ENCODE measurements around the gene CDC14A. TPM values are rescaled to one million over a fixed set of nuclear protein-coding genes. Genes with fewer than 3 reads are reported as not detected.

Gene CDC14A, protein sequence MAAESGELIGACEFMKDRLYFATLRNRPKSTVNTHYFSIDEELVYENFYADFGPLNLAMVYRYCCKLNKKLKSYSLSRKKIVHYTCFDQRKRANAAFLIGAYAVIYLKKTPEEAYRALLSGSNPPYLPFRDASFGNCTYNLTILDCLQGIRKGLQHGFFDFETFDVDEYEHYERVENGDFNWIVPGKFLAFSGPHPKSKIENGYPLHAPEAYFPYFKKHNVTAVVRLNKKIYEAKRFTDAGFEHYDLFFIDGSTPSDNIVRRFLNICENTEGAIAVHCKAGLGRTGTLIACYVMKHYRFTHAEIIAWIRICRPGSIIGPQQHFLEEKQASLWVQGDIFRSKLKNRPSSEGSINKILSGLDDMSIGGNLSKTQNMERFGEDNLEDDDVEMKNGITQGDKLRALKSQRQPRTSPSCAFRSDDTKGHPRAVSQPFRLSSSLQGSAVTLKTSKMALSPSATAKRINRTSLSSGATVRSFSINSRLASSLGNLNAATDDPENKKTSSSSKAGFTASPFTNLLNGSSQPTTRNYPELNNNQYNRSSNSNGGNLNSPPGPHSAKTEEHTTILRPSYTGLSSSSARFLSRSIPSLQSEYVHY
- 10 to 100 TPM; 12.1 to 20.6 (median 16.8) TPM for total RNA-seq

DNA sequence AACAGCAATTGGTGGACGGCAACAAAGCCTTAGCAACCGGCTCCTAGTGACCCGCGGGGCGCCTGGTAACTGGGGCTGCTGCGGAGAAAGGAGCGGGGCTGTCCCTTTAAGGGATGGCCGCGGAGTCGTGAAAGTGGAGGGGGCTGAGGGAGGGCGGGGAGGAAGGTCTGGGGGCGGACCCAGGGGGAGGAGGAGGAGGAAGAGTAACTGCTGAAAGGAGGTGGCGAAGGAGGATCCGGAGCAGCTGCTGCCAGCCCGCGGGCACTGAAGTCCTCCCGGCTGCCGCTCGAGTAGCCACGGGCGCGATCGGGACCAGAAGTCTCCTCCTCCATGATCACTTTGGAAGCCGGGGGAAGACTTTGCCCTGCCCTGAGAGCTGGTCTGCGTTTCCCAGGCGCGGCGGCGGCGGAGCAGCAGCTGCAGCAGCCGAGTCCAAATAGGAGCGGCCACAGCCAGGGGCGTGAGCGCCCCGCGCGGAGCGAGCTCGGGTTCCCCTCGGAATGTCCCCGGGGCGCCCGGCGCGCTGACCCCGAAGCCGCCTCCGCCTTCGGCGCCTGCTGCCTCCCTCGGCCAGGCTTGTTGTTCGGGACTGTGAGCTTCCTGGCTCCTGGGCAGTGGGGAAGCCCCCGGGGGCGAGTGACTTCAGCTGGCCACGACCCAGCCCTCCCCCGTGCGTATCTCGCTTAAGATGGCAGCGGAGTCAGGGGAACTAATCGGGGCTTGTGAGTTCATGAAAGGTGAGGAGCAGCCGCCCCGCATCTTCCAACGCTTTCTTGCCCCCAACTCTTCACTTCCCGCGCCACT lies at the start of gene CDC14A:
Gene CDC14A, plus strand, starts transcription at position 240 of the 804 bp plus-strand sequence. Its CDS starts 449 bp downstream, at position 689.
- TF ChIP-seq, protein P1, sequence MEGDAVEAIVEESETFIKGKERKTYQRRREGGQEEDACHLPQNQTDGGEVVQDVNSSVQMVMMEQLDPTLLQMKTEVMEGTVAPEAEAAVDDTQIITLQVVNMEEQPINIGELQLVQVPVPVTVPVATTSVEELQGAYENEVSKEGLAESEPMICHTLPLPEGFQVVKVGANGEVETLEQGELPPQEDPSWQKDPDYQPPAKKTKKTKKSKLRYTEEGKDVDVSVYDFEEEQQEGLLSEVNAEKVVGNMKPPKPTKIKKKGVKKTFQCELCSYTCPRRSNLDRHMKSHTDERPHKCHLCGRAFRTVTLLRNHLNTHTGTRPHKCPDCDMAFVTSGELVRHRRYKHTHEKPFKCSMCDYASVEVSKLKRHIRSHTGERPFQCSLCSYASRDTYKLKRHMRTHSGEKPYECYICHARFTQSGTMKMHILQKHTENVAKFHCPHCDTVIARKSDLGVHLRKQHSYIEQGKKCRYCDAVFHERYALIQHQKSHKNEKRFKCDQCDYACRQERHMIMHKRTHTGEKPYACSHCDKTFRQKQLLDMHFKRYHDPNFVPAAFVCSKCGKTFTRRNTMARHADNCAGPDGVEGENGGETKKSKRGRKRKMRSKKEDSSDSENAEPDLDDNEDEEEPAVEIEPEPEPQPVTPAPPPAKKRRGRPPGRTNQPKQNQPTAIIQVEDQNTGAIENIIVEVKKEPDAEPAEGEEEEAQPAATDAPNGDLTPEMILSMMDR (IDR thresholded peaks at IDR 0.05; ENCODE audit: low read depth) = no peak

DNA sequence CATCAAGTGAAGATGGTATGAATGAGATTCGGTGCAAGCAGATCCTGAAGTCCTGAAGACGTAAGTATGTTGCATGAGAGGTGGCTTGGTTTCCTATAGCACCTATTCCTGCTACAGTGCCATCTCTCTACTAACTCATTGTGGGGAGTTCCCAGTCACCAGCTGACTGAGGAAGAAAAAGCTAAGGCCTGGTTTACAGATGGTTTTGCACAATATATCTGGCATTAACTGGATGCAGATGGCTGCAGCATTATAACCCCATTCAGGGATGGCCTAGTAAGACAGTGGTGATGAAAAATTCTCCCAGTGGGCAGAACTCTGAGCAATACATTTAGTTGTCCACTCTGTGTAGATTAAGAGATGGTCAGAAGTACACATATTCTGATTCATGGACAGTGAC lies 49.6 kb upstream of the CDC14A start:
- TF ChIP-seq, protein P1 (IDR thresholded peaks at IDR 0.05; ENCODE audit: low read depth) = no peak

DNA sequence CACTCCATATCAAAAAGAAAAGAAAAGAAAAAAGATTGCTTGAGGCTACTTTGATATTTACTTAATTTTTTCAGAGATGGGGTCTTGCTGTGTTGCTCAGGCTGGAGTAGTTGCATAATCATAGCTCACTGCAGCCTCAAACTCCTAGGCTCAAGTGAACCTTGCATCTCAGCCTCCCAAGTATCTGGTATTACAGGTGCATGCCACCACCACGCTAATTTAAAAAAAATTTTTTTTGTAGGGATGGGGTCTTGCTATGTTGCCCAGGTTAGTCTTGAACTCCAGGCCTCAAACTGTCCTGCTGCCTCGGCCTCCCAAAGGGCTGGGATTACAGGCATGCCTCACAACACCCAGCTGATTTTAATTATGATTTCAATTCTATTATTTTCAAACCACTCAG lies 48.1 kb upstream of the CDC14A start:
- TF ChIP-seq, protein P1 (IDR thresholded peaks at IDR 0.05; ENCODE audit: low read depth) = no peak

DNA sequence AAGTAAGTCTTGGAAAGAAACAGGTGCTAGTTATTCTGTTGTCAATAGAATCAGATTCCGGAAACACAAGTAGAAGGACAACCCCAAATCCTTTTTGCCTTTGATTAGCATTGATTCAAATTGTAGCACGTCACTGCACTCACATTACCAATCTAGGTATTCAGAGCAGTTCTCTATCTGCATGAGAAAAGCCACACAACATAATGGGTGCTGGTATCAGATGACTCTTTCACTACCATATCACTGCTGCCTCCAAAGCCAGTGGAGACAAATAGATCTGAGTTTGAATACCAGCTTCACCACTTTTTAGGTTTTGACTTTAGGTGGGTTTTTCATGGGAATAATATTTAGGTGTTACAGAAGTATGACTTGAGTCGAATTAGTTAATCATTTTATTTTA lies 47.4 kb upstream of the CDC14A start:
- TF ChIP-seq, protein P1 (IDR thresholded peaks at IDR 0.05; ENCODE audit: low read depth) = no peak

DNA sequence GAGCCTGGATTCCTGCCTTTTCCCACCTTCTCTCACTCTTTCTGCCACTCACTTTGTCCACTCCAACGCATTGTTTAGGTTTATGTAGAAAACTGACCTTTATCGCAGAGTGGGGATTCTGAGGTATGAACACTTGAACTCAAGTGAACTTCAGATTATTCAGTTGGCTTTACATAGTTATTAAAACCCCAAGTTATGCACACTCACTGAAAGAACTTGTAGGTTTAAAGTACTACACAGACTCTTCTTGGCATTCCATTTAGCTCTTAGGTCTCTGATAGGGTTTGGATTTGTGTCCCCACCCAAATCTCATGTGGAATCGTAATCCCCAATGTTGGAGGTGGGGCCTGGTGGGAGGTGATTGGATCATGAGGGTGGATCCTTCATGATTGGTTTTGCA lies 46.4 kb upstream of the CDC14A start:
- TF ChIP-seq, protein P1 (IDR thresholded peaks at IDR 0.05; ENCODE audit: low read depth) = no peak

DNA sequence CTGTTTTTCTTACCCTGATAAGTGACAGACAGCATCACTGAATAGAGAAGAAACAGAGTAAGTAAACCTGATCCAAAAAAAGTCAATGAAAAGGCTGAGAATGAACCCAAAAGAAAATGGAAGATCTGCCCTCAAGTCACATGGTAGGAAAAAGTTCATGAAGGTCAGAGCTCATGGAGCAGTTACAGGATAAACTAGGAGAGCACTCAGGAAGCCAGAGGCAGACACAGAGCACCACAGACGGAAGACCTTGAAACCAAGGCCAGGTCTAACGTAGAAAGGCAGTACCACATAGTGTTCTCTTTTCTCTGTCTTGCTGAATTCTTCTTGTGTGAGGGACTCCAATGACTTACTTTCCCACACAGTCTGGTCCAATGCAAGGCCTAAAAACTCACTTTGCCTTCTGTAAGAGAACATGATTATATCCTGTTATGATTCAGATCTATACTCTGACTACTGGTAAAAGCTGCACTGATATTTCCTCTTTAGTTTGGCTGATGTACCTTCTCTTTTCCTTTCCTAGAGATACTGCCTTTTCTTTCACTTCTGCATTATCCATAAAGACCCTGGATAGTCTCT lies 45.5 kb upstream of the CDC14A start:
- TF ChIP-seq, protein P1 (IDR thresholded peaks at IDR 0.05; ENCODE audit: low read depth) = no peak
